Measurements from ENCODE around the gene RHEX.
"Not testable (repeated sequence)": the region's sequence is repeated elsewhere in the genome, so short reads cannot be mapped to it uniquely, and the experiment has no call there.

RHEX gene, protein sequence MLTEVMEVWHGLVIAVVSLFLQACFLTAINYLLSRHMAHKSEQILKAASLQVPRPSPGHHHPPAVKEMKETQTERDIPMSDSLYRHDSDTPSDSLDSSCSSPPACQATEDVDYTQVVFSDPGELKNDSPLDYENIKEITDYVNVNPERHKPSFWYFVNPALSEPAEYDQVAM

DNA sequence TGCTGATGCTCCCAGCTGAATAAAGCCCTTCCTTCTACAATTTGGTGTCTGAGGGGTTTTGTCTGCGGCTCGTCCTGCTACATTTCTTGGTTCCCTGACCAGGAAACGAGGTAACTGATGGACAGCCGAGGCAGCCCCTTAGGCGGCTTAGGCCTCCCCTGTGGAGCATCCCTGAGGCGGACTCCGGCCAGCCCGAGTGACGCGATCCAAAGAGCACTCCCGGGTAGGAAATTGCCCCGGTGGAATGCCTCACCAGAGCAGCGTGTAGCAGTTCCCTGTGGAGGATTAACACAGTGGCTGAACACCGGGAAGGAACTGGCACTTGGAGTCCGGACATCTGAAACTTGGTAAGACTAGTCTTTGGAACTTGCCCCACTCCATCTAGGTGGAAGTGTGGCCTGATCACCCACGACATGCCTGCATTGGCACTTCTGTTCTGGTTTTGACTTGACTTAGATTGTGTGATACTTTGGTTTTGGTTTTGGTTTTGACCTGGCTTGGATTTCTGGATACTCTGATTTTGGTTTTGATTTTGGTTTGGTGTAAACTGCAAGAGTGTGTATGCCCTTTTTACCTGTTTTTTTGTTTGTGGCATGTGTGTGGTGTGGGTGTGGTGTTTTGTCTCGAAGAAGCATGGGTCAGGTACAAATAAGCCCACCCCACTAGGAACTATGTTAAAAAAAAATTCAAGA lies at the start of gene RHEX:
TSS of gene RHEX (plus strand) at position 255 of the 692 bp plus-strand sequence. CDS start 44,656 bp downstream, outside the sequence.
- not testable (repeated sequence) for DNase-seq (ENCODE audit: low read depth)

DNA sequence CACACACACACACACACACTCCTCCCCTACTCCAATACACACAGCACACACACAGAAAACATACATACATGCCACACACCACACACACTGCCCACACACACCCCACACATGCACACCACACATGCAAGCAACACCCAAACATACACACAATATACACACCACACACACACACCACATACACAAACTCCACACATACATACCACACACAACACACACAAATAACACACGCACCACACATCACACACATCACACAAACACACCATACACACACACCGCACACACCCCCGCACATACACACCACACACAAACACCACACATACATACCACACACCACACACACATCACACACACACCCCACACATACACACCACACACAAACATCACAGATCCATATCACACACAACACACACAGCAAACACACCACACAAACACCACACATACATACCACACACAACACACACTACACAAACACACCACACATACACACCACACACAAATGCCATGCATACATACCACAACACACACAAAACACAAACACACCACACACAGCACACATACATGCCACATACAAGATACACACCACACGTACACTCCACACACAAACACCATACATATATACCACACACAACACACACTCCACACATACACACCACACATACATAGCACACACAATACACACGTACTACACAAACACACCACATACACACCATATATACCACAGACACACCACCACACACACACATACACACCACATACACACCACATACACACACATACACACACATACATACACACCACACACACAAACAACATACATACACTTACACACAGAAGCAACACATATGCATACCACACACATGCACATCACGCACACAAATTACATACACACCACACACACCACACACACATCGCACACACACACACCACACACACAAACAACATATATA lies 48.8 kb upstream of the RHEX start:
- DNase-seq (ENCODE audit: low read depth): no peak

DNA sequence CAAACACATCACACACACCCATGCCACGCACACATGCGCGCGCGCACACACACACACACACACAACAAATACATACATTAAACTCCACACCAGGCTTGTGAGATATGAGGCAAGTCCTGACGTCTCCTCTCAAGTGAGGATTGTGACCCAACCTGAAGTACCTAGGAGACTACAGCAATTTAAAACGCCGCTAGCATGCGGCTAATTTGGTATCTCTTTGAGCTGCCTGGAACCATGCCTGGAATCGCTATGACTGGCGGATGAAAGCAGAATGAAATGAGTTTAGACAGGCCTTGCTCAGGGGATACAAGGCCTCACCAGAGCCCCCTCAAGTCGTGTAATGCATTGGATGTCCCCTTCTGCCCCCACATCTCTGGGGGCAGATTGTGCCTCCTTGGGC lies 48.1 kb upstream of the RHEX start:
- no peak for DNase-seq (ENCODE audit: low read depth)

DNA sequence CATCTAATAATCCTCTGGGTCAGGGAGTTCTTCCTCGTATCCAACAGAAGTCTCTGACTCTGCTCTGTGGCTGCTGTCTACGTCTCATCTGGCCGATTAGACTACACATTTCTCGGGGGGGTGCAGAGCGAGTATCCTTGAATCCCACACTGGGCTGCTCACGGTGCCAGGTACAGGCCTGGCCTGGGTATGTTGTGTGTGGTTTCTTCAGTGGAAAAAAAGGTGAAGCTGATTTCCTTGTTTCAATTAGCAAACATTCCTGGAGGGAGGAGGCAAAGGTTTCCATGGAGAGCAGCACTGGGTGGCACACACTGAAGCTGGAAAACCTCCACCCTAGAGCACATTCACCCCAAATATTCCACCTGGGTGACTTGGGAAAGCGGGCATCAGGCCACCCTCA lies 47.7 kb upstream of the RHEX start:
- no peak for DNase-seq (ENCODE audit: low read depth)

DNA sequence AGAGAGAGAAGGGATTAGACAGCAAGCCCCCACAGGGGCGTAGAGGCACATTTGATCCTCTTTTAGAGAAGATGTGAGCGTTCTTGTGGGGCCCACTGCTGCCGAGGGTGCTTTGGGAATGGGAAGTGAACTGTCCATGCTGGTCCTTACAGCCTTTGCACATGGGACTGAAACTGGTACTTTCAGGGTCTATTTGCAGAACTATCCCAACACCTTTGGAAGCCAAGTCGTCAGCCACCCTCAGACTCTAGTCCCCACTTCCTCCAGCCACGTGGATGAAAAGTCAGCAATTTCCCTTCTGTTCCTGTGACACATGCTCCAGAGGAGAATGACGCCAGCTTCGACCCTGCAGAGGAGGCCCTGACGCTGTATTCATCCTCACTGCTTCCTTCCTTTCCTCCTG lies 47.2 kb upstream of the RHEX start:
- DNase-seq (ENCODE audit: low read depth): no peak

DNA sequence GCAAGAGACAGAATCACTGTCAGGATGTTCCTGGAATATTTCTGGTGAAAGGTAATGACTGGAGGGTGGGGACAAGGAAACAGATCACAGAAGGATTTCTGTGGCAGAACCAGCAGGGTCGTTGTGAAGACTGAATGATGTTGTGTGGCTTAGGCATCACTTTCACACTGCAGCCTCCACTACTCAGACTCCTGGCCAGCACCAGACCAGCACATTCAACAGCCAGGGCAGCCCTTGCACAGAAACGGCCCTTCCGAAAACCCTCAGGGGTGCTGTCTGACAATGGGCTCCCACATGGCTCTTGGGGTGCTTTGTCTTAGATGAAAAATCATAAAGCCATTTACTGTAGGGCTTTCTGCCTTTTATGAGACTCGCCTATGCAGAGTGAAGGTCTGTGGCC lies 46.0 kb upstream of the RHEX start:
- DNase-seq (ENCODE audit: low read depth): no peak

DNA sequence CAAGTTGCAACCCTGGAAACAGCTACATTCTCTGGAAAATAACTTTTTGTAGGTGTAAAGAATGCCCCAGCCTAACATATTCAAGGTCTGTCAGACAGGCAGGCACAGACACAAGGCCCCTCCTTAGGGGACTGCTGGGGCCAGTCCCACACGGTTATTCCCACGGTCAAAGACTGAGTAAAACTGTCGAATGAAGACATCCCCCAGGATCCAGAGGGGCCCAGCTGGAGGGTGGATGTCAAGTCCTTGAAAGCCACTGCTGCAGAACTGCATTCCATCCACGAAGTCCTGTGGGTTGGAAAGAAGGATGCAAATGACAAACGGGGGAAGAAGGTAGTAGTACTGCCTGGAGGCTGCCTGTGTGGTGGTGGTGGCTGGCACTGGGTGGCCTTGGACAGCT lies 42.9 kb upstream of the RHEX start:
- DNase-seq (ENCODE audit: low read depth): no peak

DNA sequence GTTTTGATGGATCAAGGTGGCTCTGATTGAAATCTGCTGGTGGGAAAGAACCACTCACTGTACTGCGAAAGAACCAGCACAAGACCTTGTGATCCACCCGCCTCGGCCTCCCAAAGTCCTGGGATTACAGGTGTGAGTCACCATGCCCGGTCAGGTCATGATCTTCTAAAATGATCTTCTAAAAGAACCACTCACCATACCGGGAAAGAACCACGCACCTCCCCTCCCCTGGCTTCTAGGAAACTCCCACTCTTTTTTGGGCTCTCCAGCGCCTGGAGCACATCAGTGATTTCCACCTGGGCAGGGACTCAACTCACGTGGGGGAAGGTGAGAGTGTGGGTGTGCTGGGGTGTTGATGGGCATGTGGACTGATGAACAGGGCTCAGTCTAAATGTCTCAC lies 41.9 kb upstream of the RHEX start:
- no peak for DNase-seq (ENCODE audit: low read depth)

DNA sequence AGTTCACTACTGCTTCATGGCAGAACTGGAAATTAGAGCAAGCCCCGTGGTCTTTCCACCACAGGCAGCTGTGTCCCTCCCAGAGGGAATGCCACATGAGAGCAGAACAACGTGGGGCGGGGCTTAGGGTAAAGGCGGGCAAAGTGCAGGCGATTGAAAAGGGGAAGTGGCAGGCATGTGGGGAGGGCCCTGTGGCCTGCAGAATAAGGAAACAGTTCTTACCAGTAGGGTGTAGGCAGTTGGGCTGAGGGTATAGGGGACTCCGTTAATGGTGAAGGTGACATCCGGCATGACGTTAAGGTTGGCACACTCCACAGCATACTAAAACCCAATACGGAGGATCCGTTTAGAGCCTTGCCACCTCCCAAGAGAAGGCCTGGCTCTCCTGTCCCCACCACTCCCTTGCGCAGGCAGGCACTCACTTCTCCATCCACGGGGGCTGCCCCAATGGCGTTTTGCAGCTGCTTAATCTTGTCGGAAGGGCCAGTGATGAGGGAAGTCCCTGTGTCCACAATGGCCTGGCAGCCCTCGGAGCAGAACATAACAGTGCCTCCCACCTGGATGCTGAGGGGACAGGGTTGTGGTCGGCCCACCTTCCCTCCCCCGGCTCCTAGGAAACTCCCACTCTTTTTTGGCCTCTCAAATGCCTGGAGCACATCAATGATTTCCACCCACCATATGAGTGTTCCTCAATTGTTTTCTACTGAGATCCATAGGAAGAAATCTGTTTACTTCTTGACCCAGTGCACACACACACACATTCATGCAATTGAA lies 40.7 kb upstream of the RHEX start:
- no peak for DNase-seq (ENCODE audit: low read depth)

DNA sequence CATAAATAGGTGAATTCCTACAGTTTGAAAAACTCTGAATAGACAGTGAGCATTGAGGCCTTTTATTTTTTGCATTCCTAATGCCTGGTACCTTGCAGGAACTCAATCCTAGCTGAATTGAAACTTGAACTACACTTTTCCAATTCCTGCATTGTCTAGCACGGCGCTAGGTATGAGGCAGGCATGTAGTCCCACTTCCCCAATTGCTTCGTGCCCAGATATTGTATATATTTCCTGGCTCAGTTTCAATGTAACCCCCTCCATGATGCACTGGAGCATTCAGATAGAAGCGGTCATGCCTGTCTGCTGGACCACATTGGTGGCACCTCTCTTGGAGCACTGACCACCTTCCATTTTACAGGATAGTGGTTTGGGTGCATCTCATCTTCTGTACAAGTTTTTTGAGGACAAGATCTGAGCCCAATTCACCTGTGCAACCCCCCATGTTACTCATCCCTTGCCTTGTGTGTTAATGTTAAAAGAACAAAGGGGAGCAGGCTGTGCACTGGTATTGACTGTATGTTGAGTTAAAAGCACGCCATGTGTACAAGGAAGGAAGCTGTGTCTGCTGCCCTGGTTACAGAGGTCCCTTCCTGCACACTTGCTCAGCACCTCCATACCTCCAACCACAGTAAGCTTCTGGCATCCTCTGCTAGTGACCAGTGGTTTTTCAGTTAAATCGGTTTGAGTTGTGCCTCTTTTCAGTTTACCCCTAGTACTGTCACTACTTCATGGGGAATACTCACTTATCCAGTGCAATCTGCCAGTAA lies 39.8 kb upstream of the RHEX start:
- DNase-seq (ENCODE audit: low read depth): no peak

DNA sequence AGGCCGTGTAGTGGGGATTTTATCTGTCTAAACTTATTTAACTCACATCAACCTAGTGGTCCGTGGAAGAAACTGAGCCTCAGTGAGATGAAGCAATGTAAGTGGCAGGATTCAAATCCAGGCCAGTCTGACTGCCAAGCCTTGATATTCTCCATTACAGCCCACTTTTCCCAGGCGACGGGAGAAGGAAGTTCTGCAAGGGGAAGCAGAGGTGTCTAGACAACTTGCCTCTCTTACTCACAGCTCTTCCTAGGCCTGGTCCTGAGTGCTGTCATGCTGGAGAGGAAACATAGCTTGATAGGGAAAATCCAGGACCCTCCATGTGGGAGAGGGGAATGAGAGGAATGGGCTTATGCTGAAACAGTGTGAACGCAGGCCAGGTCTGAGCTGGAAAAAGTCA lies 38.4 kb upstream of the RHEX start:
- DNase-seq (ENCODE audit: low read depth): no peak

DNA sequence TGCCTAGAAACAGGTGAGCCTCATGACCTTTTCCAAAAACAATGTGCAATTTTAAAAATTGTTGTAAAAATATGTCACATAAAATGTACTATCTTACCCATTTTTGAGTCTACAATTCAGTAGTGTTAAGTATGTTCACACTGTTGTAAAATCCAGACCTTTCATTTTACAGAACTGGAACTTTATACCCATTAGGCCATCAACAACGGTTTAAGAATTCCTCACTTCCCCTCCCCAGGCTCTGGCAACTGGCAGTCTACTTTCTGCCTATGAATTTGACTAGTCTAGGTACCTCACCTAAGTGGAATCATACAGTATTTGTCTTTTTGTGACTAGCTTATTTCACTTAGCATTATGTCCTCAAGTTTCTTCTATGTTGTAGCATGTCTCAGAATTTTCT lies 37.9 kb upstream of the RHEX start:
- no peak for DNase-seq (ENCODE audit: low read depth)

DNA sequence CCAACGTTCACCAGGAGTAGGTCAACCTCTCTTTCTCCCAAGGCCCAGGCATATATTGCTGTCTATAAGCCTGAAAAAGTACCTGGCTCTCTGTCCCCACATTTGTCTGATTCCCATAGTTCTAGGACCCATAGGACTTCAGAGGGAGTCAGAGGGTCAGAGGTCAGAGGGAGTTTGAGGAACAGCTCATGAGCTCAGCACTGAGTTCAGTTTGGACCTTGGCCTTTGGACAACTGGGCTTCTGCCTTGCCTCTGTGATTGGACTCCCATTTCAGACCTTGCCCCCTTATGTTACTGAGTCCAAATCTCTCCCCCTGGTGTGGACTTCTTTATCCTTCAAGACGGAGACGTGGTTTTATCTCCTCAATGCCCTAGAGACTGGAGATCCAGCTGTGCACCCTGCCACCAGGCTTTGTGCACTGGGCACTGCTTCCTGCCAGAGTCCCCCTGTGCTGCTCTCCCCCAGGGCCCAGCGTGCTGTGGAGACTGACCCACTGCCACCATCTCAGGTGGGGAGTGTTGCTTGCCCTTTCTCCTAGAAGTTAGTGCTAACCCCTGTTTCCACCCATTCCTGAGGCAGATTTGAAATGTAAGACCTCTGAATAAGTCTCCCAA lies 32.5 kb upstream of the RHEX start:
- no peak for DNase-seq (ENCODE audit: low read depth)

DNA sequence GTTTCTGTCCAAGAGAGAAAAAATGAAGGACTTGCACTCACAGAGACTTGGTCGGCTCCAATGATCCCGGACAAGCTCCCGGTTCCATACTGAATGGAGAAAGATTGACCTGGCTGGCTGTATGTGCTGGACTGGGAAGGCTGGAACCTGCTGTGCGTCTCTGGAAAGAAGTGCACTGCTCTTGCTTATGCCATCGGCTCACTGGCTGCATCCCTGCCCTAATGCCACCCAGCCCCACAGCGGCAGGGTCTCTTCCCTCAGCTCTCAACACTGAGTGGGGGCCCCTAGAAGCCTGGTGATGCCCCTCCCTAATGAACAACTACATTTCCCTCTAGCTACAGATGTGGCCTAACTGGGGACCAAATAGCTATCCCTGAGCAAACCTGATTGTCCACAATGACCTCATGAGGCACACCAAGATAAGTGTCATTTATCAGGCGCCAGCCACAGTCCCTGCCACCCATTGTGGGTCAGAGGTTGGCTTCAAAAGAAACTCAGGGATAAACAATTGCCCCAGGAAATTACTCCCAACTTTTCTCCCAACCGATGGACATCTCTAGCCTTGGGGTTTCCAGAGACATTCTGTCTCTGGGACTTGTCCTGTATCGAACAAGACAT lies 31.9 kb upstream of the RHEX start:
- DNase-seq (ENCODE audit: low read depth): no peak

DNA sequence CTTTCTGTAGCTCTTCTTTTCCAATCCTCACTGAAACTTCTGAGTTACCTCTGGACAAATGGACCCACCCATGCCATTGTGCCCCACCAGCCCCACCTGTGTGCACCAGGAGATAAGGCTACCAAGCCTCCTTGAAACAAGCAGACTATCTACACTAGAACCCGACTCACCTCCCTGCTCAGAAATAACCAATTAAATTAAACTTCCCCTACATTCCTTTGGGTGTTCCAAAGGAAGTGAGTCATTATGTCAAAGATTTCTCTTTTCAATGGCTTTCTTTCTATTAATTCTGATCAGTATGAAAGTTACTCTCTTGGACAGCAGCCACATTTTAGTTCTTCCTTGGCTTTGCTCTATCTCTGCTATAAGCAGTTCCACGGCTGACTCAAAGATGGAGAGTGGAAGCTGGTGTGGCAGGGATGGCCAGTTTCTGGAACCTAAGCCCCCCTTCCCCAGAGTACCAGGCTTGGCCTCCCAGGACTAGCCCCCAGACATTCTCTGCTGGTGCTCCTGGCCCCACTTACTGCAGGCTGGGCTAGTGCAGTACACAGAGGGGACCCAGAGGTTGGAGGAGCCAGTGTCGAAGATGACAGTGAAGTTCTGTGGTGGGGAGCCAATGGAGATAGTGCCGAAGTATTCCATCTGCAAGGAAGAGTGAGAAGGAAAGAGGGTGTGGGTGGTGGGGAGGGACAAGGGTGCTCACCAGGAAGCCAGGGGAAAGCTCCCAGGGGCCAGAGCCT lies 31.2 kb upstream of the RHEX start:
- DNase-seq (ENCODE audit: low read depth): peak; percentile 59

DNA sequence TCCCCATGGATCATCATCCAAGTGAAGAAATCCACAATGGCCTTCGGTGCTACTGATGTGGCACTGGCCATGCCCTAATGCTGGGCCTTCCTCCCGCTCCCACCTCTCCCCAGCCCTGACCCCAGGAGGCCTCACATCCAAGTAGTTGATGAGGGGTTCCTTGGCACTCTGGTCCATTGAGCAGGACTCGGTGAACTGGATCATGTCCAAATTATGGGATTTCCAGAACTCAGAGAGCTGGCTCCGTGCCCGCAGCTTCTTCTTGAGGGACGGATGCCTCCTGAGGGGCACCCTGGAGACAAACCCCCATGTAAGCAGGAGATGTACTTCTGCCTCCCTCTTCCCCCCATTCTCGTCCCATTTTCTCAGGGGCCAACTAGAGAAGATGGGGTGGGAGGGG lies 30.2 kb upstream of the RHEX start:
- no peak for DNase-seq (ENCODE audit: low read depth)

DNA sequence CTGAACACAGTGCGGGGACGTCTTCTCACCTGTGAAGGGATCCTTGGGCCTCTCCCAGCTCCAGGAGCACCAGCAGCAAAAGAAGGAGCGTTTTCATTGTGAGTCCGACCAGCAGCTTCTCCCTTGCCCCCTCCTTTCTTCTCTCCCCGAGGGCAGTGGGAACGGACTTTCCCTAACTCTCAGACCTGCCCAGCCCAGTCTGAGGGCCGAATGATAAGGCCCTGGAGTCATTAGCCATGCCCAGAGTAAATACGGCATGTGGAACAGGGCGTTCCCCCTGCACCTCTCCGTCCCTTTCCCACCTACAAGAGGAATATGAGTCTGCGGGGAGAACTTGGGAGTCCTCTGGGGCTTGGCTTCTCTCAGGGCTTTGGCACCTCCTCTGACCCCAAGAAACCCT lies 29.3 kb upstream of the RHEX start, which contains the start of gene CTSE:
TSS of gene CTSE (minus strand) at position 201 of the 400 bp plus-strand sequence. CDS start at position 97, 104 bp downstream.
- no peak for DNase-seq (ENCODE audit: low read depth)

DNA sequence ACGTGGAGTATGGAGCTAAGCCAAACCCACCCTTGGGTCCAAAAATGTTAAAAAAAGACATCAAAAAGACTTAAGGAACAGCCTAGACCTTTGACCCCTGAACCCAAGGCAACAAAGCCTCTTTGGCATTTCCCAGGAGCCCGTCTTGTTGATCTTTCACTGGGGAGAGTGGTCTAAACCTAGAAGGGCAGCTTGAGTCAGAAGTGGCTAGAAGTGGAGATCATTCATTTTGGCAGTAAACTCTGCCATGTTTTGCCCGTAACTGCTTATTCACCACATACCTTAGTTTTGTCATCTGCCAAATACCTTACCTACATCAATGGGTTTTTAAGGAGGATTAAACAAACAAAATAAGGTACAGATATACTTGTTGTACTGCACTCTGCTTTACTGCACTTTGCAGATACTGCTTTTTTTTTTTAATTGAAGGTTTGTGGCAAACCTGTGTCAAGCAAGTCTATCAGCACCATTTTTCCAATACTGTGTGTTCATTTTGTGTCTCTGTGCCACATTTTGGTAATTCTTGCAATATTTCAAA lies 27.6 kb upstream of the RHEX start:
- DNase-seq (ENCODE audit: low read depth): no peak

DNA sequence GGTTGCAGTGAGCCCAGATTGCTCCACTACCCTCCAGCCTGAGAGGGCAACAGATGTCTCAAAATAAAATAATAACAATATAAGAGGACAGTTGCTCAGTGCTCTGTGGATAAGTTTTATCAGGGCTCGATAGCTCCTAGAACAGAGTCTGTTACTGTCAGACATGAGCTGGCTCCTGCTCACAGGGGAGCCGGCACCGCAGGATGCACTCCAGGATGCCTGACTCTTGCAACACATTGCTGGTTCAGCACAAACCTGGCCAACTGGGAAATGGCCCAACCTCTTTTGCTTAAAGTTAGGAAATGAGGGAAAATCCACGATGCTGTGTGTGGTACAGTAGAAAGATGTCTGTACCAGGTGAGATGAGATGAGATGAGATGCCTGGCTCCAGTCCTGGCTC lies 23.5 kb upstream of the RHEX start:
- no peak for DNase-seq (ENCODE audit: low read depth)
